NCI-H1436 (cell line): ENCODE measurements around the gene E2F7.
A peak's percentile ranks its signal among the peaks of the same experiment; 100 is the strongest.
"Not testable (repeated sequence)": the region's sequence is repeated elsewhere in the genome, so short reads cannot be mapped to it uniquely, and the experiment has no call there.

ENCODE experiments used
- DNase-seq: peaks from one replicate; lab custom pipeline; 2025; lab: John Stamatoyannopoulos, UW

Gene E2F7, protein sequence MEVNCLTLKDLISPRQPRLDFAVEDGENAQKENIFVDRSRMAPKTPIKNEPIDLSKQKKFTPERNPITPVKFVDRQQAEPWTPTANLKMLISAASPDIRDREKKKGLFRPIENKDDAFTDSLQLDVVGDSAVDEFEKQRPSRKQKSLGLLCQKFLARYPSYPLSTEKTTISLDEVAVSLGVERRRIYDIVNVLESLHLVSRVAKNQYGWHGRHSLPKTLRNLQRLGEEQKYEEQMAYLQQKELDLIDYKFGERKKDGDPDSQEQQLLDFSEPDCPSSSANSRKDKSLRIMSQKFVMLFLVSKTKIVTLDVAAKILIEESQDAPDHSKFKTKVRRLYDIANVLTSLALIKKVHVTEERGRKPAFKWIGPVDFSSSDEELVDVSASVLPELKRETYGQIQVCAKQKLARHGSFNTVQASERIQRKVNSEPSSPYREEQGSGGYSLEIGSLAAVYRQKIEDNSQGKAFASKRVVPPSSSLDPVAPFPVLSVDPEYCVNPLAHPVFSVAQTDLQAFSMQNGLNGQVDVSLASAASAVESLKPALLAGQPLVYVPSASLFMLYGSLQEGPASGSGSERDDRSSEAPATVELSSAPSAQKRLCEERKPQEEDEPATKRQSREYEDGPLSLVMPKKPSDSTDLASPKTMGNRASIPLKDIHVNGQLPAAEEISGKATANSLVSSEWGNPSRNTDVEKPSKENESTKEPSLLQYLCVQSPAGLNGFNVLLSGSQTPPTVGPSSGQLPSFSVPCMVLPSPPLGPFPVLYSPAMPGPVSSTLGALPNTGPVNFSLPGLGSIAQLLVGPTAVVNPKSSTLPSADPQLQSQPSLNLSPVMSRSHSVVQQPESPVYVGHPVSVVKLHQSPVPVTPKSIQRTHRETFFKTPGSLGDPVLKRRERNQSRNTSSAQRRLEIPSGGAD

DNA sequence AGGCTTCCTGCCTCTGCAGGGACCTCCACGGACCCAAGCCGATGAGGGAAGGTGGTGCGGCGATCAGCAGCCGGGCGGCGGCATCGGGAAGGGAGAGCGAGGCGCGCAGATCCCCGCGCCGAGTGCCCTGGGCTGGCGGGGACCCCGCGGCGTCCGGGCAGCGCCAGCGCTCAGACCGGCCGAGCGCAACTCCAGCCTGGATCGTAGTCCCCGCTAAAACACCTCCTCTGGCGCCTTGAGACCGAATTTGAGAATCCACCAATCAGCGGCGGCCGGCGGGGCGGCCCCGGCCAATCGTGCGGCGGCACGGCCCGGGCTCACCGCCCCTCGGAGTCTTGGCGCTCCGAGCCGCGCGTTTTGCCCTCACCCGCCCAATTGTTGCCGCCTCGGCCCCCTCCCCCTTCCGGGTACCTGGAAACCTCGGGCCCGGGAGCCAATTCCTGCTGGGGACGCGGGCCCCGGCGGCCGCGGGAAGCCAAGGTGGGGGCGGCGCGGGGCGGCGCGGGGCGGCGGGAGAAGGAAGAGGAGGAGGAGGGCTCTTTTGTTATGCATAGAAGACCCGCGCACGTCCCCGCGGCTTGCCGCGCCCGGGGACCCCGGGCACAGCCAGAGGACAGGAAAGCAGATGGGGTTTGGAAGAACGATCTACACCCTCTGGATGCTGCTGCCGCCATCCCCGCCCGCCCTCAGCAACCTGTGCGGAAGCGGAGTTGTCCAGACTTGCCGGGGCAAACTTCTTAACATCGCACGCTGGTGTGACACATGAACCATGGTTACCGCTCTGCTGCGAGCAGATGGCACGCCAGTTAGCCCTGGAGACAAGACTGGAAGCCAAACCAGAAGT, at the start of gene E2F7:
TSS of gene E2F7 (minus strand) at position 209 of the 844 bp plus-strand sequence. CDS start 934 bp downstream, outside the sequence.
- DNase-seq, result peak; percentile 94

DNA sequence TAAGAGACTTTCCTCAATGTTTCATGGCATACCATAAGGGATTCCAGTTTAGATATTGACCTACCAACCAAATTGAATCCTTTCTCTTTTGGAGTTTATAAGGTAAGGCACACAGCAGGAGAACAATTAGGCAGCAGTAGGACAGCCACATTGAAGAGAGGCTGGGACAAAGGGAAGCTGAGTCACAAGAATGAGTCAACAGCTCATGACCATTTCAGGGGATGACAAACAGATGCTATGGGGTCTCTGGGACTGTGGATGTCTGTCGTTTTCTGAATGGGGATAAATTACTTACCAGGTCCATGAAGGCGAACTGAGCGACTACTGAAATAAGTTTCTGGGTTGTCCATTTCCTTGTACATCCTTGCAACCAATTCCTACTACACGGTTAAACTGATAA, 48.6 kb upstream of the E2F7 start:
- DNase-seq, result no peak

DNA sequence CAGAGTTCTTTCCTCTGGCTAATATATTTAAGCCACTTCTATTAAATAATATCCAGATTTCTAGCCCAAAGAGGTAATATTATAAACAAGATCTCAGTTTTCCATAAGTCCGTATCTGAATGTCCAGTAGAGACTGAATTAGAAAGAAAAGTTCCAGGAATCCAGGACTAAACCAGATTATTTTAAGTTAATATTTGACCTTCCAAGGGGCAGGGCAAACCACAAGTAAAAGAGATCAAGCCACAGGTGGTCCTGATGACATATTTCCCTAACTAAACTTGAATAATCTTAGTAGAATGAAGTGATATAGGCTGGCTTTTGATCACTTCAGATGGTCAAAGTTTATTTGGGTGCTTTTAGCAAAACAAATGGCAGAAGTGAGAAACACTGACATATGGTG, 43.3 kb upstream of the E2F7 start:
- DNase-seq, result no peak

DNA sequence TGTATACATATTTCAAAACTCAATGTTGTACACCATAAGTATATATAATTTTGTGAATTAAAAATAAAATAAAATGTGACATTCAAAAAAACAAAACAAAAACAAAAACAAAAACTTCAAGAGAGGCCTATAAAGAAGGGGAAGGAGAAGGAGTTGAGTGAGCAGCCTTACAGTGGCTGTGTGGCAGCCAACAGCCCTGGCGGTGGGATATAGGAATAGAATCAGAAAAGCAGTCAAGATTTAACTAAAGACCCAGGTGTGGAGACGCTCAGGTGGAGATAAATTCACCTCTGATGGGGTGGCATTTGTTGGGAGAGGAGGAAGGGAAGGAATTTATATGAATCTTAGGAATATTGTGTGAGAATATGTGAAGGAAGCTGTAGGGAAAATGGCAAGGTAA, 41.8 kb upstream of the E2F7 start:
- DNase-seq, result no peak

DNA sequence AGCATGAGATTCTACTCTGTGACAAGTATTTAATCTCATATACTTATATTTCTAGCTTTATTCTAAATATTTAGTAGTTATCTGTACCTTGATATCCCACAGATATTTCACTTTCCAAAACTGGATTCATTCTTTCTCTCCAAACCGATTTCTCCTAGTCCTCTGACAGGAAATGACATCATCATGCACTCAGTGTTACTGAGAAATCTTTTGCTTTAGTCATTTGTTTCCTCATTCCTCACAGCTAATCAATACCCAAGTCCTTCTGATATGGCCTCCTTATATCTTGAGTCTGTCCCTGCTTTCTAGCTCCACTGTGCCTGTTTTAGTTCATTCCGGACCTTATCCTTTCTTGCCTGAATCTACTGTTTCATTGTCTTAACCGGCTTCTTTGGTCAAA, 39.4 kb upstream of the E2F7 start:
- no peak for DNase-seq

DNA sequence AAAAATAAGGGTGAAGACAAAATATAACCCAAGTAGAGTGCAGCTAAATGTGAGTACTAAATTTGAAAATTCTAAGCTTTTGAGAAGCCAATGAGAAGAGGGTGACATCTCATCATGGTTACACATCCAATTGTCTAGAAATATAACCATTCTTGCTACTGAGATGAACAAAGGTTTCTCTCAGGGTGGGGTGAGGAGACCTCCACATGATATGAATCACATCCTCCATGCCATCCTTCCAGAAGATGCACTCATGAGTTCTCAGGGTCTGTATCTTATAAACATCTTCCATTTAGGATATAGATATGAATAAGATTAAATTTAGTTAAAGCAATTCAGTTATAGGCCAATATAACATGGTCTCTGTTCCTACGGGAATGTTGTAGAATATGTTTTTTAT, 38.9 kb upstream of the E2F7 start:
- no peak for DNase-seq

DNA sequence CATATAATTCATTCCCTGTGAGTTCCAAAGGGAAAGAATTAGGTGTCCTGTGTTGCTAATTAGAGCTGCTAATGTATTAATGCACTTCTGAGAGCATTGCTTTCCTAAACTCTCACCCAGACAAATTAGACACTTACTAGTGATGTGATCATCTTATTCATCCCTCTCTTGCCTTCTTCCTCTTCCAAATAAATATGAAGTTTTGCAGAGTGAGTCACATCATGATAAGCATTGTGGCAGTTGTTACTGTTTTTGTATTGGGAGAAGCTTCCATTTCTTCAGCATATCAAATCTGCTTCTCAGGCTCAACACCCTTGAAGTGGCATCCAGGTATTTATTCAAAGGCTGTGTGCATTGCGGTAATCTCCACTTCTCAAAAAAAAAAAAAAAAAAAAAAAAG, 37.3 kb upstream of the E2F7 start:
- DNase-seq, result no peak

DNA sequence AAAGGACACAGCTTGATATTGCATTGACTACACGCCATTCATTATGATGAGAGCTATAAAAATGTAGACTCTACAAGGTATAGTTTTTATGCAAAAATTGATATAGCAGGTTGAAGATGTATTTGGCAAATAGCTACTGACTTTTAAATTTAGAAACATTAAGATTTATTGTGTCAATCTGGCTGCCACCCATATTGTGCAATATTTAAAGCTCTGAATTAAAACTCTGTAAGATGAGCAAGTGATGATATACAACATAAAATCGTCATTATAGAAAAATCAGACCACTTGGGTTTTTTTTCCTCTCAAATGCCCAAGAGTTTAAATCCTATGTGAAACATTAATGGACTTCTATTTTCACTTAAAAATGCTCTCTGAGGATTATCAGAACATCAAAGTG, 36.8 kb upstream of the E2F7 start:
- no peak for DNase-seq

DNA sequence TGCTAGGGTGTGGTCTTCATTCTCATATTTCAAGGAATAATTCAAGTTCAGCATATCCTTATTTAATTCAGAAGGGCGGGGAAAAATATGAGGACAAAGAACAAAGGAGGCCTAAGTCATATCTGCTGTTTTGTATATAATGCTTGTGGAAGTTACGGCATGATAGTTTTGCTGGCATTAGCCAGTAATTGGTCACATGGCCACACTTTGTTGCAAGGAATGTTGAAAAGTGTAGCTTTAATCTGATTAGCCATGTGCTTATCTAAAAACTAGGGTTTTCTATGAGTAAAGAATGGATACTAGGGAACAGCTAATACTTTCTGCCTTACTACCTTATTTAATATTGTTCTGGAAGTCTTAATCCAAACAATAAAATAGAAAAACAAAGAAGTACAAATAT, 34.4 kb upstream of the E2F7 start:
- DNase-seq, result no peak

DNA sequence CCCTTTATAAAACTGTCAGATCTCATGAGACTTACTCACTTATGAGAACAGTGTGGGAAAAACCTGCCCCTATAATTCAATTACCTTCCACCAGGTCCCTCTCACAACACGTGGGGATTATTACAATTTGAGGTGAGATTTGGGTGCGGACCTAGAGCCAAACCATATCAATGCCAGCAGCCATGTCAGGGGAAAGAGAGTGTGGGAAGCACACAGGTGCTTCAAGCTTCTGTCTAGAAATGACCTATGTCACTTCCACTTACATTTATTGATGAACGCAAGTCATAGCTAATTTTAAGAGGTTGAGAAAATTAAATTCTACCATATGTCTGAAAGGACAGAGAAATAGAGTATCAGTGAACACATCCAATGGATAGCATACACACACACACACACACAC, 32.5 kb upstream of the E2F7 start:
- no peak for DNase-seq

DNA sequence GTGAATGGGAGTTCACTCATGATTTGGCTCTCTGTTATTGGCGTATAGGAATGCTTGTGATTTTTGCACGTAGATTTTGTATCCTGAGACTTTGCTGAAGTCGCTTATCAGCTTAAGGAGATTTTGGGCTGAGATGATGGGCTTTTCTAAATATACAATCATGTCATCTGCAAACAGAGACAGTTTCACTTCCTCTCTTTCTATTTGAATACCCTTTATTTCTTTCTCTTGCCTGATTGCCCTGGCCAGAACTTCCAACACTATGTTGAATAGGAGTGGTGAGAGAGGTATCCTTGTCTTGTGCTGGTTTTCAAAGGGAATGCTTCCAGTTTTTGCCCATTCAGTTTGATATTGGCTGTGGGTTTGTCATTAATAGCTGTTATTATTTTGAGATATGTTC, 26.9 kb upstream of the E2F7 start:
- not testable (repeated sequence) for DNase-seq

DNA sequence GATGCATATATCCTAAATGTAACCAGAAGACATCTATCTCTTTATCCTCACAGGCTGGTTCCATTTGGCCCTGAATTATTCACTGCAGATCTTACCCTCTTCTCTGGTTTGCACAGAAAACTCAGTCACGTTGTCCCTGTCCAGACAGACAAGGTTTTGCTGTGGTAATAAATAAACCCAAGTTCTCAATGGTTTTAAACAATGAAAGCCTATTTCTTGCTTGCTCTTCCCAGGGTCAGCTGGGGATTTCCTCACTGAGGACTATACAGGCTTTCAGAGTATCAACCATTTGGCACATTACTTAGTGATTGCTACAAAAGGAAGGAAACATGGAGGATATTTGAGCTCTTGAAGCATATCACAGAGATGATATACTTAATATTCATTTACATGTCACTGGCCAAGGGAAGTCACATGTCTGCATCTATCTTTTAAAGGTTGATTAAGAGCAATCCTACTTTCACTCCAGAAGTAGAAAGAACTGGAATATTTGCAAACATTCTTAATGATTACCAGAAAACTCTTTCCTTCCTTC, 24.4 kb upstream of the E2F7 start:
- DNase-seq, result no peak

DNA sequence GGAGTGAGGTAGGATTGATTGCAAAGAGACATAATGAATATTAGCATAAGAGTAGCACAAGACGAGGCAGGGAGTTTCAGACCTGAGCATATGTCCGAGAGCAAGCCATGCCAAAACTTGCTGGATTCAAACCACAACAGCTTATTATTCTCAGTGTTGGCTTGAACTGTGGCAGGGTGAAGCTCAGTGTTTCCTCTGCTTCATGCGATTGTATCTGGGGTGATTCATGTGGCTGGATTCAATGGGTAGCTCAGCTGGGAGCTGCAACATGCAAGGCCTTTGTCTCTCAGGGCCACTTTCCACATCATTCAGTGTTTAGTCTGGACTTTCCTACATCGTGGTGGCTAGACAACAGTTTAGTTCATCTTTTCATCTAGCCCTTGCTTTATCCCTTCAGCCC, 22.1 kb upstream of the E2F7 start:
- DNase-seq, result no peak

DNA sequence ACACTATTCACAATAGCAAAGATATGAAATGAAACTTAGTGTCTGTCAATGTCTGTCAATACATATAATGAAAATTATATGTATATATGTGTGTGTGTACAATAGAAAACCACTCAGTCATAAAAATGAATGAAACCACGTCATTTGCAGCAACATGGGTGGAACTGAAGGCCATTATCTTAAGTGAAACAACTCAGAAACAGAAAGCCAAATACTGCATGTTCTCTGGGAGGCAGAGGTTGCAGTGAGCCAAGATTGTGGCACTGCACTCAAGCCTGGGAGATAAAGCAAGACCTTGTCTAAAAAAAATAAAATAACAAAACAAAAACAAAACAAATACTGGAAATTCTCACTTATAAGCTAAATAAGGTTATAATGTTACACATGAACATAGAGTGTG, 16.7 kb upstream of the E2F7 start:
- DNase-seq, result no peak

DNA sequence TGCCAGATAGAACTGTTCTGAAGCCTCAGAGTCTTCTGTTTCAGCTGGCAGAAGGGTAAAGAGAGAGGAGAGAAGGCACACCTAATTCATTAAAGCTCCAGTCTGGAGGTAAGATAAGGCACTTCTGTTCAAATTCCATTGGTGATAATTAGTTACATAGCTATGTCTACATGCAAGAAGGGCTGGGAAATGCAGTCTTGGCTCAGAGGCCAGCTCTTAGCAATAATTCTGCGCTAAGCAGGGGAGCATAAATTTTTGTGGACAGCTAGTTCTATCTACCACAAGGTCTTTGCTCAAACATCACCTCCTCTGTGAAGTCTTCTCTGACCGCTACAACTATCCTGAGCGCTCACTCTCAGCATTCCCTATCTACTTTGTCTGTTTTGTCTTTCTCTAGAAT, 14.3 kb upstream of the E2F7 start:
- no peak for DNase-seq

DNA sequence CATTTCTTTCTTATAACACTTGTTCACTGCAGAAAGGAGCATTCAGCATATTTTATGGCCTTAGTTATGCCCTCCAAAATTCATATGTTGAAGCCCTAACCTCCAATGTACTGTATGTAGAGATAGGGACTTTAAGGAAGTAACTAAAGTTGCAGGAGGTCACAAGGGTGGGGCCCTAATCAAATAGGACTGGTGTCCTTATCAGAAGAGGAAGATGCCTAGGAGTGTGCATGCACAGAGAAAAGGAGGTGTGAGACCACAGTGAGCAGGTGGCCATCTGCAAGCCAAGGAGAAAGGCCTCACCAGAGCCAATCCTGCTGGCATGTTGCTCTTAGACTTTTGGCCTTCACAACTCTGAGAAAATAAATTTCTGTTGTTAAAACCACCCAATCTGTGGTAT, 12.9 kb upstream of the E2F7 start:
- no peak for DNase-seq

DNA sequence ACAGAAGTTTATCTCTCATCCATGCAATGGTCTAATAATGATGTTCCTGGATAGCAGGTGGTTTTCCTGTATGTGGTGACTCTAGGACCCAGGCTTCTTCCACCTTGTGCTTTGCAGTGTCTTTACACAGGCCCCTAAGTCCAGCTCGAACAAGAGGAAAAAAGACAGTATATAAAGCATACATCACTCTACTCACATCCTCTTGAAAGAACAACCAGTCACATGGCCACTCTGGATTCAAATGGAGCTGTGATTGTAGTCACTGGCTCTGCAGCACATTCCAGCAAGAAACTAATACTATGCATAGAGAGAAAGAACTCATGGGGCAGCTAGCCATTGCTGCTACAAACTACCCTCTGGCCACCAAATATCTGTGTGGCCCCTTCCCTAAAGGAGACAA, 11.5 kb upstream of the E2F7 start:
- no peak for DNase-seq

DNA sequence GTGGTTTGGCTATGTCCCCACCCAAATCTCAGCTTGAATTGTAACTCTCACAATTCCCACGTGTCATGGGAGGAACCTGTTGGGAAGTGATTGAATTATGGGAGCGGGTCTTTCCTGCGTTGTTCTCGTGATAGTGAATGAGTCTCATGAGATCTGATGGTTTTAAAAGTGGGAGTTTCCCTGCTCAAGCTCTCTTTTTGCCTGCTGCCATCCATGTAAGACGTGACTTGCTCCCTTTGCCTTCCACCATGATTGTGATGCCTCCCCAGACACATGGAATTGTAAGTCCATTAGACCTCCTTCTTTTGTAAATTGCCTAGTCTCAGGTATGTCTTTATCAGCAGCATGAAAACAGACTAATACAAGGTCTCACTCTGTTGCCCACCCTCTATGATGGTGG, 8.5 kb upstream of the E2F7 start:
- DNase-seq, result not testable (repeated sequence)

DNA sequence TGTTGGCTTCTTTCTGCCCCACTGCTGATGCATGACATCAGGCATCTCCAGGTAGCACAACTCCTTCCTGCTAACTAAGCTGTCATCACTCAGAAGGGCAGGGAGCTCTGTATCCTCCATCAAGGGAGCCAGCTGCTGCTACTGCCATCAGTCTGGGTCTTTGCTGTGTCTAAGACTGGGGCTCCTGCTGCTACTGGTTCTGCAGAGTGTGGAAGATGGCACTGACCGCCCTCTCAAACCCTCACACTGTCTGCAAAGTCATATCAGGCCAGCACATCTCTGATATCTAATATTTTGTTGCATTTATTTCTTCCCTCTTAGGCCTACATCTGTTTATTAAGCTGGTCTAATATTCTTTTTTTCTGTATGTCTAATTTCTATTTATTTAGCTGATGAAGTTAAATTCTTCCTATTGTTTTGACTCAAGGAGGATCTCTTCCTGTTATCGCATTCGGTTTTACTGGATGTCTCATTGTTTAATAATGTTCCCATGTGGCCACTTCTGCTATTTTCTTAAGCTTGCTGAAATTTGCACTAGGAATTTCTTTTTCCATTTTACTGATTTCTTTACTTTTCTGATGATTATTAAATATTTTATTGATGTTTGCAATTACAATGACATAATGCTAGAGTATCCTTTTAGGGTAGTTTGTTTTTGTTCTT, 7.6 kb upstream of the E2F7 start:
- no peak for DNase-seq

DNA sequence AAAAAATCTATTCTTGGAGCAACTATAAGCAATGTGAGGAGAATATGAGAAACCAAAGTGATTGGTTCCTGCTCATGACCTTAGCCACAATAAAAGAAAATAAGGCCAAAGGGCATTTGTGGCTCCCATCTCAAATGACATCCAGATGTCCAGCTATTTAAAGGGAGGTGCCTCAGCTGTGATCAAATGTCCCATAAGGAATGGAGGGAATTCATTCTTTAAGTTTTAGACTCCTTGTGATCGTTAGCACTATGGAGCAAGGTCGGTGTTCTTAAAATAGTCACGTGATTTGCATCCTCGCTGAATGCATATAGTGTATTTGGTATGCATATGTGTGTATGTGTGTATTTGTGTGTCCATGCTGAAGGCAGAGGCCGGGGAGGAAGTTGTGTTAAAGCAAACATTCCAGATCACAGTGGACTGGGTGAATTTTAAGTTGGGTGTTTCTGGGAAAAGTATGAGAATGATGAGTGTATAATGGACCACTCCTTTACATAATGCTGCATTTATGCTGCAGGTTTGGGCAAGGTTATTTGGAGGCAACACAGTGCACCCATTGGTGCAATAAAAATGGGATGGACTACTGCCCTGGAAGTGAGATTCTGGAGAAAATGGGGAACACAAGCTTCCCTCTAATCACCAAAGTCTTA, 5.6 kb upstream of the E2F7 start:
- no peak for DNase-seq

DNA sequence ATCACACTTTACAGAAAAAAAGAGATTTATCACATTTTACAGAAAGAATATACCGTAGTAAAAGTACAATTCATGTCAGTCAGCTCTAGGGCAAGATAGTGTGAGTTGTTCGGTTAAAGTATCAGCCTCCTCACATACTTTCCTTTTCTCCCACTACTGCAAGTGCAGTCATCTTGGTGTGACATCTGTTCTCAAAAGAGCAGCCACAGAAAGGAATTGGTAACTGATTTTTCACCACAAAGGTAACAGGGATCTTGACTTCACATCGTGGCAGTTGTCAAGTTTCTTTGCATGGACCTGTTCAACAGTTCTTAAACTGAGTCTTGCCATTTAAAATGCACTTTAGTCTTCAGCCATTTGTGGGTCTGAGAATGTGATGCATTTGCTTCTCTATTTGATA, 5.0 kb upstream of the E2F7 start:
- DNase-seq, result no peak
